Measurements from ENCODE around the gene SYCN. TPM values are rescaled to one million over a fixed set of nuclear protein-coding genes. Genes with fewer than 3 reads are reported as not detected.

Gene SYCN
- total and polyA plus RNA-seq, 12 donors, result 0.55 TPM; not detected in 11

DNA sequence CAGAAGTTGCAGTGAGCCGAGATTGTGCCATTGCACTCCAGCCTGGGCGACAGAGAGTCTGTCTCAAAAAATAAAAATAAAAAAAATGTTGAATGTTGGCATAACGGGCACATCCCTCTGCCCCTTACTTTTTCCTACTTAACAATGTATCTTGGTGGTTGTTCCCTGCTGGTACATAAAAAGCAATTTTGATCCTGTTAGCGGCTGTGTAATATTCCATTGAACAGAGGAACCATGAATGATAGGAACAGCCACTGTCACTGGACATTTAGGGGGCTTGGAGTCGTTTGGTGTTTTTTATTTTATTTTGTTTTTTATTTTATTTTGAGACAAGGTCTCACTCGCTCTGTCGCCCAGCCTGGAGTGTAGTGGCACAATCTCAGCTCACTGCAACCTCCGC lies 17.7 kb downstream of the SYCN start:
- TF ChIP-seq, protein P1, sequence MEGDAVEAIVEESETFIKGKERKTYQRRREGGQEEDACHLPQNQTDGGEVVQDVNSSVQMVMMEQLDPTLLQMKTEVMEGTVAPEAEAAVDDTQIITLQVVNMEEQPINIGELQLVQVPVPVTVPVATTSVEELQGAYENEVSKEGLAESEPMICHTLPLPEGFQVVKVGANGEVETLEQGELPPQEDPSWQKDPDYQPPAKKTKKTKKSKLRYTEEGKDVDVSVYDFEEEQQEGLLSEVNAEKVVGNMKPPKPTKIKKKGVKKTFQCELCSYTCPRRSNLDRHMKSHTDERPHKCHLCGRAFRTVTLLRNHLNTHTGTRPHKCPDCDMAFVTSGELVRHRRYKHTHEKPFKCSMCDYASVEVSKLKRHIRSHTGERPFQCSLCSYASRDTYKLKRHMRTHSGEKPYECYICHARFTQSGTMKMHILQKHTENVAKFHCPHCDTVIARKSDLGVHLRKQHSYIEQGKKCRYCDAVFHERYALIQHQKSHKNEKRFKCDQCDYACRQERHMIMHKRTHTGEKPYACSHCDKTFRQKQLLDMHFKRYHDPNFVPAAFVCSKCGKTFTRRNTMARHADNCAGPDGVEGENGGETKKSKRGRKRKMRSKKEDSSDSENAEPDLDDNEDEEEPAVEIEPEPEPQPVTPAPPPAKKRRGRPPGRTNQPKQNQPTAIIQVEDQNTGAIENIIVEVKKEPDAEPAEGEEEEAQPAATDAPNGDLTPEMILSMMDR (IDR thresholded peaks at IDR 0.05), result no peak
- no peaks in the 10 kb centered on the region for H3K9me3 ChIP-seq
- no peak for ATAC-seq
- no peaks in the 10 kb centered on the region for H3K4me1 ChIP-seq
- H3K27ac ChIP-seq, result no peak overlapping the region
- no peaks in the 10 kb centered on the region for H3K36me3 ChIP-seq
- peaks cover 0 to 42% (median 19%) of the 10 kb centered on the region in 7 donors for H3K27me3 ChIP-seq
- no peak overlapping the region for H3K4me3 ChIP-seq
- whole genome bisulfite sequencing, 2 donors, result 91 to 96% methylated on average over 8 of the region's 8 CpGs
- no peak for DNase-seq
- intact Hi-C loops (cut with DNase I), result loop anchor here in 8 of 10 donors (2.0 to 10.0 kb wide), 3 partner anchors 64 to 138 kb away; partner anchors contain the start of gene LRFN1 (in 1 of the 8)

DNA sequence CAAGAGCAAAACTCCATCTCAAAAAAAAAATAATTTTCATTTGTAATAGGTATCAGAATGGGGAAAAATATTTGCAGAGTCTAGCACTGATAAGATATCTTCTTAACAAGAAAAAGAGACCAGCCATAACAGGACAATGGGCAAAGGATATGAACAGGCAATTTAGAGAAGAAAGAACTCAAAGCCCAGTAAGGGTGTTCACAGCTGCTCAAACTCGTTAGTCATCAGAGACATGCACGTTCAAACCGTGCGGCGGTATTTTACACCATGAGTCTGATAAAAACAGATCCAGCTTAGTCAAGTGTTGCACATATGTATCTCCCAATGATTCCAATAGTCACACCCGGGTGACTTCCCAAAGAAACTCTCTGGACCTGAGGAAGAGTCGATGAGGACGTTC lies 21.0 kb downstream of the SYCN start:
- Histone ChIP-seq H3K27ac (no peak overlapping the region), H3K27me3 (peaks cover 0 to 14% (median 7%) of the 10 kb centered on the region in 7 donors), H3K36me3 (peaks cover 0 to 22% (median 0%) of the 10 kb centered on the region in 9 donors), H3K9me3 (no peaks in the 10 kb centered on the region), H3K4me3 (no peak overlapping the region), H3K4me1 (no peaks in the 10 kb centered on the region)
- intact Hi-C loops (cut with DNase I), result loop anchor here in 1 of 10 donors (10.0 kb wide), 1 partner anchor 142 kb away; the partner anchor contains the start of gene LRFN1
- WGBS, 2 donors, result 88 to 91% methylated on average over 8 of the region's 8 CpGs
- TF ChIP-seq, protein P1 (IDR thresholded peaks at IDR 0.05), result no peak
- DNase-seq (no peak), ATAC-seq (no peak)

DNA sequence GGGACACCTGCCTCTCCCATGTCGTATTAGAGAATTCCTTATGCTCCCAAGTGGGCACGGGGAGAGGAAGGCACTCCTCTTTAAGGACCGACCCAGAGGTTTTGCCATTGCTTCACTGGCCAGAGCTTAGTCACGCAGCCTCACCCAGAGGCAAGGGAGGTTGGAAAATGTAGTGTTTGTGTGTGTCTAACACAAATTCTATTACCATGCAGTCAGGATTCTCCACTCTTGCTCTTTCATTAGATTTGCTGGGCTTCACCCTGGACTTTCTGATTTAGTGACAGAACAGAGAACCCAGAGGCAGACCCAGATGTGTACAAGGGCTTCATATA lies 21.9 kb downstream of the SYCN start:
- no peak overlapping the region for H3K27ac ChIP-seq
- intact Hi-C loops (cut with DNase I), result loop anchor here in 1 of 10 donors (10.0 kb wide), 1 partner anchor 143 kb away; the partner anchor contains the start of gene LRFN1
- no peaks in the 10 kb centered on the region for H3K9me3 ChIP-seq
- no peaks in the 10 kb centered on the region for H3K4me1 ChIP-seq
- WGBS, 2 donors, result 84 to 86% methylated on average over 4 of the region's 4 CpGs
- DNase-seq, result no peak
- no peak overlapping the region for H3K4me3 ChIP-seq
- TF ChIP-seq, protein P1 (IDR thresholded peaks at IDR 0.05), result no peak
- H3K36me3 ChIP-seq, result peaks cover 0 to 32% (median 0%) of the 10 kb centered on the region in 9 donors
- no peak for ATAC-seq
- peaks cover 0 to 5% (median 0%) of the 10 kb centered on the region in 7 donors for H3K27me3 ChIP-seq

DNA sequence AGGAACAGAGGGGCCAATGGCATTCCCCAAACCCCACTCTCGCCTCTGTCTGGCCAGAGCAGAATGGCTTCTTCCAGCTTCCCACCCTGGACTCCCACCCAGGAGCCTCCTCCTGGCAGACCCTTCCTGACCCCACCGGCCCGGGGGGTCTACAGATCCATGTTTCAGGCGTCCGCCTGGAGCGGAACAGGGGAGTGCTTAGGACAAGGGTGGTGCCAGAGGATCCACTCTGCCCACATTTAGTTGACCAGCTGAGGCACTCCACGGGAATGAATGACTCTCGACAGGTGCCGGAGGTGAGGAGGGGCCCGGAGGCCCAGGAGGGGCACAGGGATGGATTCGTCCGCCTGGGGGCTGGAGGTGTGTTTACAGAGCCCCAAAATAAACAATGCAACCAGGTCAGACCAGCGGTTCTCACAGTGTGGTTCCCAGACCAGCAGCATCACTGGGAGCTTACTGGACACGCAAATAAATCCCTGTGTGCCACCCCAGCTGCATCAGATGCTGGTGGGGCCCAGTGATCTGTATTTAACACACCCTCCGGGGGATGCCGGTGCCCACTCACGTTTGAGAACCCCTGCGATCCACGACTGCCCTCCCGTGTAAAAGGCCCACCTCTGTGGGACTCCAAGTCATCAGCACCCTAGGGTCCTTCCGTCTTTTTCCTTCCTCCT lies 22.4 kb downstream of the SYCN start:
- H3K4me3 ChIP-seq, result no peak overlapping the region
- 89% methylated on average over 21 of the region's 21 CpGs for WGBS, 2 donors
- H3K9me3 ChIP-seq, result no peaks in the 10 kb centered on the region
- H3K4me1 ChIP-seq, result no peaks in the 10 kb centered on the region
- TF ChIP-seq, protein P1 (IDR thresholded peaks at IDR 0.05), result no peak
- intact Hi-C loops (cut with DNase I), result loop anchor here in 1 of 10 donors (10.0 kb wide), 1 partner anchor 143 kb away; the partner anchor contains the start of gene LRFN1
- H3K27ac ChIP-seq, result no peak overlapping the region
- peaks cover 0 to 5% (median 0%) of the 10 kb centered on the region in 7 donors for H3K27me3 ChIP-seq
- no peak for DNase-seq
- H3K36me3 ChIP-seq, result peaks cover 0 to 37% (median 0%) of the 10 kb centered on the region in 9 donors
- ATAC-seq, result no peak
